Activated CD8-positive, alpha-beta memory T cell treated with anti-CD3 and anti-CD28 coated beads, Interleukin-2, amount 10 ng/mL, durations not matched to agents 7 days and 5 days (primary cell): ENCODE results near the gene GPR153. TPM values are rescaled to one million over a fixed set of nuclear protein-coding genes. Genes with fewer than 3 reads are reported as not detected.
A peak's percentile ranks its signal among the peaks of the same experiment; 100 is the strongest.
"Not testable (repeated sequence)": the region's sequence is repeated elsewhere in the genome, so short reads cannot be mapped to it uniquely, and the experiment has no call there.

Experiments used
- ATAC-seq: fragments of 150-1000 bp; cut with Tn5 transposase; one replicate; pipeline ENCODE4 v1.10.0; 2021; ENCODE audit warnings: moderate library complexity
- CTCF ChIA-PET: fragments of 350-600 bp; sonication (Branson Sonifier 250); formaldehyde crosslinking; loops from one replicate; lab custom pipeline; 2021; ENCODE audit warnings: antibody characterized with exemption; lab: Charles Lee
- DNase-seq: peaks from one replicate; pipeline ENCODE4 v3.0.0-alpha.2; 2020
- H3K27ac Mint-ChIP-seq: one replicate; pipeline ENCODE4 v1.8.0; 2021; ENCODE audit warnings: mild to moderate bottlenecking, mixed read lengths
- H3K27me3 Mint-ChIP-seq: one replicate; pipeline ENCODE4 v1.8.0; 2021; ENCODE audit warnings: mixed read lengths
- H3K36me3 Mint-ChIP-seq: one replicate; pipeline ENCODE4 v1.8.0; 2021; ENCODE audit warnings: mild to moderate bottlenecking, mixed read lengths
- H3K4me1 Mint-ChIP-seq: one replicate; pipeline ENCODE4 v1.8.0; 2021; ENCODE audit warnings: mixed read lengths
- H3K4me3 Mint-ChIP-seq: one replicate; pipeline ENCODE4 v1.8.0; 2021; ENCODE audit warnings: mild to moderate bottlenecking, moderate library complexity, mixed read lengths
- H3K9me3 Mint-ChIP-seq: one replicate; pipeline ENCODE4 v1.8.0; 2022; ENCODE audit warnings: low read depth, mixed read lengths
- total RNA-seq, 2 experiments: library from RNA; stranded (reverse); gene quantifications; one replicate each; pipeline ENCODE4 v1.2.3, GENCODE V29; 2021

The GPR153 gene
- total RNA-seq: 1 to 10 TPM; 1.1 to 1.2 TPM

GRCh38 chr1:6260961-6261614 lies at the start of gene GPR153:
Gene GPR153 (minus strand): TSS chr1:6261098. CDS start chr1:6254905, 6,193 bp downstream.
- no peaks in the 10 kb centered on the region for H3K36me3 Mint-ChIP-seq
- no peaks in the 10 kb centered on the region for H3K9me3 Mint-ChIP-seq
- H3K4me1 Mint-ChIP-seq: peaks cover 12% of the 10 kb centered on the region
- peaks cover 15% of the 10 kb centered on the region for H3K27me3 Mint-ChIP-seq
- CTCF ChIA-PET: interaction anchor here (1.0 to 2.4 kb wide), 2 partner anchors 15 to 16 kb away, joined by 3 to 16 read pairs; no protein-coding TSS in a partner anchor
- DNase-seq (peak; percentile 56), ATAC-seq (peak; percentile 69)
- no peak within 1 kb of the TSS for H3K27ac Mint-ChIP-seq
- peak within 1 kb of the TSS; percentile 41 for H3K4me3 Mint-ChIP-seq

DNA sequence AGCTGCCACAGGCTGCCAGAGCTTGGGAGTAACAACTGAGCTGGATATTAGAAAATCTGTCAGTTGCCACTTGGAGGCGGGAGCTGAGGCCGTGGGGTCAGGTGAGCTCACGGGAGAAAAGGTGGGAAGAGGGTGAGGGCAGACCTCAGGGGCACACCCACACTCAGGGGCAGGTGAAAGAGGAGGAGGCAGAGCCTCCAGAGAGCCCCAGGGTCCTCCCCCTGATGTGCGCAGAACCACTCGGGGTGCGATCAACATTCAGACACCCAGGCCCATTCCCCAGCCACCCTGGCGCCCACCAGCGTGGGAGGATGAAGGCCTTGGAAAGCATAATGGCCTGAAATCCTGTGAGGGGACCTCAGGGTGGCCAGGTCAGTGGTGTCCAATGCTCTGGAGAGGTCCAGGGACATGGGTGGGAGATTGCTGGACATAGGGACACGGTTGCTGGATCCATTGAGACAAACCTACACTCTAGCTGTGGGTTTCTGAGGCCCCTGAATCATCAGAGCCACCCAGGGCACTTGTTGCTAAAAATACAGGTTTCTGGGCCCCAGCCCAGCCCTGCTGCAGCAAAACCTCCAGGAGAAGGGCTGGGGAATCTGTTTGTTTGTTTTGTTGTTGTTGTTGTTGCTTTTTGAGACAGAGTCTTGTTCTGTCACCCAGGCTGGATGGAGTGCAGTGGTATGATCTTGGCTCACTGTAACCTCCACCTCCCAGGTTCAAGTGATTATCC lies 49.4 kb upstream of the GPR153 start:
- H3K4me3 Mint-ChIP-seq: no peak overlapping the region
- ATAC-seq (no peak), DNase-seq (no peak)
- H3K9me3 Mint-ChIP-seq: peaks cover 12% of the 10 kb centered on the region
- no peaks in the 10 kb centered on the region for H3K27me3 Mint-ChIP-seq
- H3K27ac Mint-ChIP-seq: no peak overlapping the region
- H3K36me3 Mint-ChIP-seq: peaks cover 29% of the 10 kb centered on the region
- no peaks in the 10 kb centered on the region for H3K4me1 Mint-ChIP-seq
- CTCF ChIA-PET: no interaction called here

DNA sequence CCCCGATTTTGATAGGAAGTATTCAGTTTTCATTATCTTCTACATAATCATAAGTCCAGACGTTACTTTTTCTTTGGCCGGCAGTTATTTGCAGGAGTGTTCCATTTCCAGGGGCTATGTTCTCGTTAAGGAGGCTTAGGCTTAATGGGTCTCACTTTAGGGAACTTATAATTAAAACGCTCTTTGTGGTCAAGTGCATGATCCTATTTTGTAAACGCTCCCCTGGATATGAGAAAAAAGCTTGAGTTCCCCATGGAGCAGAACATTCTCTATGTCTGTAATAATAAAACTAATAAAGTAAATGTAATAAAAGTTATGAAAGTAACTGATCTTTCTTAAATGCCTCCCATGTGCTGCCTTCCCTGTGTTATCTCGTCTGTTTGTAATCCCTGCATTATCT lies 48.7 kb upstream of the GPR153 start:
- no peaks in the 10 kb centered on the region for H3K4me1 Mint-ChIP-seq
- H3K27me3 Mint-ChIP-seq: no peaks in the 10 kb centered on the region
- DNase-seq (no peak), ATAC-seq (no peak)
- H3K4me3 Mint-ChIP-seq: no peak overlapping the region
- H3K9me3 Mint-ChIP-seq: peaks cover 12% of the 10 kb centered on the region
- no peak overlapping the region for H3K27ac Mint-ChIP-seq
- H3K36me3 Mint-ChIP-seq: peaks cover 29% of the 10 kb centered on the region
- CTCF ChIA-PET: no interaction called here

DNA sequence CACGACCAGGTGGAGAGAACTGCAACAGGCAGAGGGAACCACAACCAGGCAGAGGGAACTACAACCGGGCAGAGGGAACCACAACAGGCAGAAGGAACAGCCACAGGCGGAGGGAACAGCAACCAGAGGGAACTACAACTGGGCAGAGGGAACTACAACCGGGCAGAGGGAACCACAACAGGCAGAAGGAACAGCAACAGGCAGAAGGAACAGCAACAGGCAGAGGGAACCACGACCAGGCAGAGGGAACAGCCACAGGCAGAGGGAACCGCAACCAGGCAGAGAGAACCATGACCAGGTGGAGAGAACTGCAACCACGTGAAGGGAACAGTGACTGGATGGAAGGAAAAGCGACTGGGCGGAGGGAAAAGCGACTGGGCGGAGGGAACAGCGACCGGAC lies 47.6 kb upstream of the GPR153 start:
- Mint-ChIP-seq H3K36me3 (peaks cover 29% of the 10 kb centered on the region), H3K27me3 (no peaks in the 10 kb centered on the region), H3K27ac (no peak overlapping the region), H3K4me3 (no peak overlapping the region), H3K9me3 (peaks cover 12% of the 10 kb centered on the region), H3K4me1 (no peaks in the 10 kb centered on the region)
- no peak for ATAC-seq
- no peak for DNase-seq
- CTCF ChIA-PET: no interaction called here

- Mint-ChIP-seq H3K9me3 (peaks cover 12% of the 10 kb centered on the region), H3K36me3 (peaks cover 29% of the 10 kb centered on the region), H3K27ac (peak overlapping the region; percentile 15)
- DNase-seq, CTCF ChIA-PET, ATAC-seq, H3K4me1 Mint-ChIP-seq, H3K4me3 Mint-ChIP-seq, H3K27me3 Mint-ChIP-seq: not testable (repeated sequence)
These were observed 46.8 kb upstream of the GPR153 start for GRCh38 chr1:6307682-6308081.

GRCh38 chr1:6307099-6307498 lies 46.2 kb upstream of the GPR153 start:
- no peaks in the 10 kb centered on the region for H3K4me1 Mint-ChIP-seq
- H3K4me3 Mint-ChIP-seq: no peak overlapping the region
- CTCF ChIA-PET: no interaction called here

GRCh38 chr1:6303397-6304012 lies 42.6 kb upstream of the GPR153 start:
- CTCF ChIA-PET: no interaction called here
- ATAC-seq (no peak), DNase-seq (no peak)
- Mint-ChIP-seq H3K27ac (no peak overlapping the region), H3K4me3 (no peak overlapping the region), H3K36me3 (peaks cover 20% of the 10 kb centered on the region), H3K9me3 (peaks cover 12% of the 10 kb centered on the region), H3K27me3 (no peaks in the 10 kb centered on the region), H3K4me1 (no peaks in the 10 kb centered on the region)

More at GRCh38 chr1:6307099-6307498, 46.2 kb upstream of the GPR153 start:
- Mint-ChIP-seq H3K27me3 (no peaks in the 10 kb centered on the region), H3K27ac (no peak overlapping the region), H3K36me3 (peaks cover 29% of the 10 kb centered on the region), H3K9me3 (peaks cover 12% of the 10 kb centered on the region)
- DNase-seq (no peak), ATAC-seq (no peak)

- H3K4me3 Mint-ChIP-seq: no peak overlapping the region
- DNase-seq (no peak), ATAC-seq (no peak)
- peaks cover 2% of the 10 kb centered on the region for H3K9me3 Mint-ChIP-seq
- H3K27ac Mint-ChIP-seq: no peak overlapping the region
- CTCF ChIA-PET: no interaction called here
- no peaks in the 10 kb centered on the region for H3K27me3 Mint-ChIP-seq
- H3K4me1 Mint-ChIP-seq: no peaks in the 10 kb centered on the region
- peaks cover 13% of the 10 kb centered on the region for H3K36me3 Mint-ChIP-seq
These were observed 41.7 kb upstream of the GPR153 start for GRCh38 chr1:6302568-6302967.

GRCh38 chr1:6301526-6301925 lies 40.6 kb upstream of the GPR153 start:
- no peaks in the 10 kb centered on the region for H3K9me3 Mint-ChIP-seq
- ATAC-seq (no peak), DNase-seq (no peak)
- no peaks in the 10 kb centered on the region for H3K27me3 Mint-ChIP-seq
- CTCF ChIA-PET: no interaction called here
- H3K27ac Mint-ChIP-seq: no peak overlapping the region
- H3K36me3 Mint-ChIP-seq: peaks cover 2% of the 10 kb centered on the region
- no peak overlapping the region for H3K4me3 Mint-ChIP-seq
- no peaks in the 10 kb centered on the region for H3K4me1 Mint-ChIP-seq

DNA sequence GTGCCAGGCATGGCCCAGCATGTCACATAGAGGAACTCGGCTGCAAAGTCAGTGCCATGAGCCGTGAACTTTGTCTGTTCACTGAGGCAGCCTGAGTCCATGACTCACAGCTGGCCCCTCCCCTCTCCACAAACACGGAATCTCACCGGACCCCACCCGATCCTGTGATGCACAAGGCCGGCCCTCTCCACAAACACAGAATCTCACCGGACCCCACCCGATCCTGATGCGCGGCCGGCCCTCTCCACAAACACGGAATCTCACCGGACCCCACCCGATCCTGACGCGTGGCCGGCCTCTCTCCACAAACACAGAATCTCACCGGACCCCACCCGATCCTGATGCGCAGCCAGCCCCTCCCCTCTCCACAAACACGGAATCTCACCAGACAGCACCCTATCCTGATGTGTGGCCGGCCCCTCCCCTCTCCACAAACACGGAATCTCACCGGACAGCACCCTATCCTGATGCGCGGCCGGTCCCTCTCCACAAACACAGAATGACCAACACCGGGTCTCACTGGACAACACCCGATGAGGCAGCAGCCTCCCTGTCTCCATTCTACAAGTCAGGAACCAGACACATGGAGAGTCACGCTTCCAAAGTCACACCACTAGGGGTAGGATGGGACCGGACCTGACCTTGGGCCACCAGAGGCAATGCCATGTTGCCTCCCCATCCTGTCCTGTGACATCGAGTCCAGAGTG lies 39.6 kb upstream of the GPR153 start:
- no peaks in the 10 kb centered on the region for H3K4me1 Mint-ChIP-seq
- H3K27me3 Mint-ChIP-seq: no peaks in the 10 kb centered on the region
- no peaks in the 10 kb centered on the region for H3K36me3 Mint-ChIP-seq
- no peak for ATAC-seq
- no peak for DNase-seq
- CTCF ChIA-PET: interaction anchor here (0.6 to 1.5 kb wide), 4 partner anchors 54 to 1543 kb away, joined by 3 to 6 read pairs (median 3); no protein-coding TSS in a partner anchor
- H3K9me3 Mint-ChIP-seq: no peaks in the 10 kb centered on the region
- H3K27ac Mint-ChIP-seq: no peak overlapping the region
- no peak overlapping the region for H3K4me3 Mint-ChIP-seq

DNA sequence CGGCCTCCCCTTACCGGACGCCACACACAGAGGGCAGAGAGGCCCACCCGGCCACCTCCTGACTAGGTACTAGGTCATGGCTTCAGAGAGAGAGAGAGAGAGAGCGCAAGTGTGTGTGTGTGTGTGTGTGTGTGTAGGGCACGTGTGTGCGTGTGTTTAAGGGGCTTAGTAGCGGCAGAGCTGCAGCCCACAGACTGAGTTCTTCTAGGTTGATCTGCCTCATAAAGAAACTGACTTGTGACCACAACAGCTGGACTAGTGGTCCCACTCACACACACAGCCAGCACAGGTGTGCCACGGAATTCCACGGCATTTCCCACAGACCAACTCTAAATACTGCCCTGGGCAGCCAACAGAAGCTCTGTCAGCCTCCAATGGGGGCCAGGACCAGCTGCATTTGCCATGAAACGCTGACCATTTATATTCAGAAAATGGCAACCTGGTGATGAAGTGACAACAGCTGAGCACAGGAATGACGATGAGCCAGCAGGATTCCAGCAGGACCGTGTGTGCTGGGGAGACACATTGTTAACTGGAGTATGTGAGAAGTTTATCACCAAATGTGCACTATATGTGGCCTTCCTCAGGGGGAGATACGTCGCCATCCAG lies 38.8 kb upstream of the GPR153 start:
- Mint-ChIP-seq H3K4me1 (peaks cover 3% of the 10 kb centered on the region), H3K9me3 (no peaks in the 10 kb centered on the region), H3K36me3 (no peaks in the 10 kb centered on the region), H3K27ac (no peak overlapping the region), H3K4me3 (no peak overlapping the region), H3K27me3 (no peaks in the 10 kb centered on the region)
- CTCF ChIA-PET: interaction anchor here (0.6 to 1.5 kb wide), 4 partner anchors 53 to 1544 kb away, joined by 3 to 6 read pairs (median 3); no protein-coding TSS in a partner anchor
- ATAC-seq: no peak
- DNase-seq: no peak

DNA sequence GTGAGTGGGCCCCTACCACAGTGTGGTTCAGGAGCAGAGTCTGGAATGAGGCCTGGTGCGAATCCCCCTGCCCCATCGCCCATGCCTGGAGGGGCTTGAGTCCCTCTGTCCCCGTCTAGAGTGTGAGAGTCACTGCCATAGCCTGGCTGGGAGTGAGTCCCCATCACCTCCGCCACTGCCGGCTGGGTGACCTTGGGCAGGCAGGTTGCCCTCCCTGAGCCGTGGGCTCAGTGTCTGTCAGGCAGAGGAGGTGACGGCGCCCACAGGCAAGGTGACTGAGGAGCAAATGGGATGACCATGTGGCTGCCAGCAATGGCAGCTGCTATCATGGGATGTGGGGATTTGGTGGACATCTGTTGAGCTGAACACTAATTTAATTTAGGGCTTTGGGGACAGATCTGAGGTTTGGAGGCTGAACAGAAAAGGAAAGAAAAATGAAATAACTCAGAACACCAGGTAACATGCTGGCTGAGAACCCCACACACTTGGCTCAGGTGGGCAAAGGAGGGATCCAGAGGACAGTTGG lies 38.1 kb upstream of the GPR153 start:
- Mint-ChIP-seq H3K4me1 (peaks cover 7% of the 10 kb centered on the region), H3K9me3 (no peaks in the 10 kb centered on the region), H3K36me3 (peaks cover 3% of the 10 kb centered on the region), H3K27ac (no peak overlapping the region), H3K4me3 (no peak overlapping the region), H3K27me3 (no peaks in the 10 kb centered on the region)
- CTCF ChIA-PET: interaction anchor here (1.4 kb wide), 1 partner anchor 139 kb away, joined by 3 read pairs; no protein-coding TSS in a partner anchor
- ATAC-seq (no peak), DNase-seq (no peak)
